Testis (tissue), 2 donors: ENCODE data around the gene KIFAP3.

Experiments
- CTCF ChIP-seq, 3 experiments: fragments of 450-650 bp in 2 of 3; fragments of 200-600 bp in 1 of 3; sonication (generic) in 1 of 3; IDR thresholded peaks; one replicate each; pipeline ENCODE4 v1.5.1; 2016 to 2019; ENCODE audit warnings: antibody characterized with exemption in 3 of 3, mild to moderate bottlenecking in 2 of 3, moderate library complexity in 1 of 3
- POLR2A ChIP-seq: fragments of 450-650 bp; IDR thresholded peaks from one replicate; pipeline ENCODE4 v1.6.1; 2017; ENCODE audit warnings: antibody characterized with exemption, mild to moderate bottlenecking, moderate library complexity

- TF ChIP-seq POLR2A (no peak), CTCF (IDR thresholded peaks at IDR 0.05) (no peak)
Measured at GRCh38 chr1:170075186-170075585, 691 bp upstream of the KIFAP3 start.
